Endothelial cell of umbilical vein (primary cell): ENCODE measurements around the gene NPAS4. TPM values are rescaled to one million over a fixed set of nuclear protein-coding genes. Genes with fewer than 3 reads are reported as not detected.

Source experiments
- BruUV-seq: library from RNA; stranded (reverse); fragments of 400-500 nt; replicated peaks from 2 replicates; lab custom pipeline; 2021; lab: Mats Ljungman, UMichigan
- CTCF ChIA-PET: fragments of 300-600, 350-600 bp; sonication (Branson Sonifier 250); formaldehyde crosslinking; loops from one replicate; lab custom pipeline; 2021; ENCODE audit warnings: antibody characterized with exemption, inconsistent platforms; lab: Charles Lee
- POLR2A ChIA-PET: fragments of 300-600, 350-600 bp; sonication (Branson Sonifier 250); formaldehyde crosslinking; loops from one replicate; lab custom pipeline; 2021; ENCODE audit warnings: antibody characterized with exemption, inconsistent platforms; lab: Charles Lee
- DNase-seq: peaks from one replicate; pipeline ENCODE4 v3.0.0-alpha.2; 2011; ENCODE audit warnings: low read depth, low spot score
- FAIRE-seq: peaks from 2 replicates; lab custom pipeline; 2011; peaks lifted over from hg19 to GRCh38; lab: Jason Lieb, UNC
- H2AFZ ChIP-seq: 2 replicates; pipeline ENCODE4 v1.6.0; 2012; ENCODE audit warnings: low read depth, low read length, control low read depth, inconsistent platforms
- H3K27ac ChIP-seq: 2 replicates; pipeline ENCODE4 v1.5.1; 2011; ENCODE audit warnings: low read depth, mild to moderate bottlenecking, control low read depth, low read length, moderate library complexity; ENCODE audit not compliant: insufficient read depth
- H3K27me3 ChIP-seq, 2 experiments: 2 replicates each; pipeline versions ENCODE4 v1.6.0 to v1.6.1; 2011; ENCODE audit warnings: low read length in 2 of 2, mixed read lengths in 1 of 2; ENCODE audit not compliant: control insufficient read depth in 2 of 2, insufficient read depth in 2 of 2
- H3K36me3 ChIP-seq, 2 experiments: 2 replicates in 1 of 2; 3 replicates in 1 of 2; pipeline ENCODE4 v1.5.1; 2011; ENCODE audit warnings: low read length in 2 of 2, mild to moderate bottlenecking in 1 of 2, moderate library complexity in 1 of 2; ENCODE audit not compliant: control insufficient read depth in 2 of 2, insufficient read depth in 2 of 2; ENCODE audit errors: extremely low read depth in 1 of 2
- H3K4me1 ChIP-seq: 3 replicates; pipeline ENCODE4 v1.5.1; 2011; ENCODE audit warnings: mild to moderate bottlenecking, low read length; ENCODE audit not compliant: control insufficient read depth, insufficient read depth; ENCODE audit errors: extremely low read depth
- H3K4me2 ChIP-seq: 2 replicates; pipeline ENCODE4 v1.6.1; 2011; ENCODE audit warnings: low read length, control low read depth, mixed read lengths; ENCODE audit not compliant: insufficient read depth
- H3K4me3 ChIP-seq, 3 experiments: fragments of 200-600 bp in 1 of 3; sonication (generic), shearing (Covaris generic) in 1 of 3; replicated peaks in 1 of 3; 2 replicates each; pipeline ENCODE4 v1.5.1; 2011 to 2016; ENCODE audit warnings: control low read depth in 3 of 3, low read length in 3 of 3, mild to moderate bottlenecking in 2 of 3, inconsistent platforms in 1 of 3, low read depth in 1 of 3, moderate library complexity in 1 of 3; ENCODE audit not compliant: insufficient read depth in 1 of 3
- H3K79me2 ChIP-seq: 2 replicates; pipeline ENCODE4 v1.6.0; 2012; ENCODE audit warnings: low read length, inconsistent platforms; ENCODE audit not compliant: control insufficient read depth, insufficient read depth
- H3K9ac ChIP-seq: replicated peaks from 2 replicates; pipeline ENCODE3; 2011; ENCODE audit warnings: low read length, control low read depth; ENCODE audit not compliant: insufficient read depth; ENCODE audit errors: extremely low read depth
- H3K9me1 ChIP-seq: replicated peaks from 3 replicates; pipeline ENCODE4 v1.6.0; 2011; ENCODE audit warnings: mild to moderate bottlenecking, low read length; ENCODE audit not compliant: control insufficient read depth, insufficient read depth; ENCODE audit errors: extremely low read depth
- H3K9me3 ChIP-seq: replicated peaks from 2 replicates; pipeline ENCODE4 v1.5.1; 2012; ENCODE audit warnings: low read length, inconsistent platforms; ENCODE audit not compliant: control insufficient read depth, insufficient read depth
- H4K20me1 ChIP-seq: replicated peaks from 2 replicates; pipeline ENCODE3; 2011; ENCODE audit warnings: mild to moderate bottlenecking, low read length; ENCODE audit not compliant: control insufficient read depth, insufficient read depth; ENCODE audit errors: extremely low read depth
- CTCF ChIP-seq, 2 donors: IDR thresholded peaks; 1 replicate in 1 of 2; 2 replicates in 1 of 2; pipeline ENCODE4 v1.5.1; 2011; ENCODE audit warnings: low read length in 2 of 2, mild to moderate bottlenecking in 2 of 2, moderate library complexity in 2 of 2, control low read depth in 1 of 2, inconsistent platforms in 1 of 2, low read depth in 1 of 2; ENCODE audit not compliant: insufficient read depth in 1 of 2; ENCODE audit errors: extremely low read depth in 1 of 2
- EZH2 ChIP-seq: IDR thresholded peaks from 2 replicates; pipeline ENCODE4 v1.6.1; 2012; ENCODE audit warnings: borderline replicate concordance, low read depth, mild to moderate bottlenecking, moderate library complexity, low read length, inconsistent platforms; ENCODE audit not compliant: severe bottlenecking
- FOS ChIP-seq: IDR thresholded peaks from 2 replicates; pipeline ENCODE4 v1.6.1; 2011; ENCODE audit warnings: mild to moderate bottlenecking, low read length, moderate library complexity, borderline replicate concordance; ENCODE audit not compliant: insufficient read depth
- GATA2 ChIP-seq: IDR thresholded peaks from 2 replicates; pipeline ENCODE4 v1.7.0; 2011; ENCODE audit warnings: low read depth, mild to moderate bottlenecking, moderate library complexity, mixed read lengths, low read length; ENCODE audit not compliant: insufficient read length, insufficient read depth
- JUN ChIP-seq: IDR thresholded peaks from 2 replicates; pipeline ENCODE4 v1.6.1; 2011; ENCODE audit warnings: borderline replicate concordance, low read depth; ENCODE audit not compliant: insufficient read length, insufficient read depth
- MAX ChIP-seq: IDR thresholded peaks from 2 replicates; pipeline ENCODE4 v1.6.1; 2011; ENCODE audit not compliant: insufficient read depth, insufficient read length
- MYC ChIP-seq: IDR thresholded peaks from one replicate; pipeline ENCODE4 v1.6.1; 2011; ENCODE audit warnings: mild to moderate bottlenecking, low read depth, low read length
- POLR2A ChIP-seq: IDR thresholded peaks from 2 replicates; pipeline ENCODE4 v1.6.1; 2012; ENCODE audit warnings: low read depth, mild to moderate bottlenecking, control low read depth, low read length
- POLR2AphosphoS5 ChIP-seq: IDR thresholded peaks from 2 replicates; pipeline ENCODE4 v1.6.1; 2012; ENCODE audit warnings: low read depth, mild to moderate bottlenecking, control low read depth, low read length, moderate library complexity; ENCODE audit not compliant: insufficient read depth
- dilution Hi-C: fragments of 300-500 bp; cut with MboI; formaldehyde crosslinking; loops from one replicate; pipeline ENCODE4 v1.15.0; 2019; ENCODE audit warnings: low sequenced_read_pairs; ENCODE audit not compliant: extremely low pct_ligation_motif_present
- intact Hi-C: fragments of 100-400 bp; cut with micrococcal nuclease; formaldehyde crosslinking; loops from one replicate; pipeline ENCODE4 v1.10.0; 2022
- polyA plus RNA-seq, 4 experiments: library from polyadenylated mRNA; depleted of rRNA in 3 of 4; stranded (reverse) in 3 of 4; unstranded in 1 of 4; fragments of >200 nt; gene quantifications; 2 replicates each; pipeline versions ENCODE4 v1.2.1 to v1.2.3, GENCODE V29; 2011 to 2012; ENCODE audit warnings: missing spikeins in 1 of 4
- total RNA-seq: library from RNA; stranded (reverse); gene quantifications from 2 replicates; pipeline ENCODE4 v1.2.3, GENCODE V29; 2021

Gene NPAS4
- total and polyA plus RNA-seq, 2 donors (not counting 3 experiments of a cell fraction or from before 2014, with no cell fraction given) = not detected

GRCh38 chr11:66409226-66409625 is 11.6 kb upstream of the NPAS4 start:
- no peaks in the 10 kb centered on the region for H3K9me1 ChIP-seq
- no peaks in the 10 kb centered on the region for H3K9me3 ChIP-seq
- H3K4me2 ChIP-seq = no peak overlapping the region
- no peak overlapping the region for H3K27ac ChIP-seq
- H3K36me3 ChIP-seq = no peaks in the 10 kb centered on the region
- intact Hi-C loops (loop anchor here (2.0 kb wide), 1 partner anchor 30 kb away; the partner anchor contains the start of gene MRPL11), dilution Hi-C loops (no loop called here)
- H2AFZ ChIP-seq = no peak overlapping the region
- no peak overlapping the region for H3K4me3 ChIP-seq
- no peaks in the 10 kb centered on the region for H3K79me2 ChIP-seq
- TF ChIP-seq GATA2 (no peak), POLR2A (no peak), CTCF (IDR thresholded peaks at IDR 0.05; ENCODE audit: extremely low read depth in 1 of 2, insufficient read depth in 1 of 2, low read depth in 1 of 2, low read length in 2 of 2) (no peak), MYC (no peak), FOS (no peak), MAX (no peak), EZH2 (no peak), POLR2AphosphoS5 (no peak), JUN (no peak)
- no TSS peak for BruUV-seq
- DNase-seq = no peak
- POLR2A ChIA-PET = no interaction called here
- no peak overlapping the region for H3K9ac ChIP-seq
- H3K4me1 ChIP-seq = no peaks in the 10 kb centered on the region
- no peaks in the 10 kb centered on the region for H4K20me1 ChIP-seq
- CTCF ChIA-PET = interaction anchor here (1.0 to 7.1 kb wide), 8 partner anchors 9 to 269 kb away, joined by 4 to 87 read pairs (median 18); partner anchors contain the start of genes MRPL11, NPAS4 and RBM4B
- no peak for FAIRE-seq
- peaks cover 6 to 7% of the 10 kb centered on the region in 2 experiments for H3K27me3 ChIP-seq
